K562 (cell line): ENCODE measurements around the gene OR2V2. TPM values are rescaled to one million over a fixed set of nuclear protein-coding genes. Genes with fewer than 3 reads are reported as not detected.

ENCODE experiments used
- GABPB2 ChIP-seq: fragments of 250-450 bp; sonication (Bioruptor Pico); conservative IDR thresholded peaks from 2 replicates; pipeline ENCODE4 v1.5.1; 2021; ENCODE audit warnings: mild to moderate bottlenecking
- ILK ChIP-seq: fragments of 450-650 bp; IDR thresholded peaks from 2 replicates; pipeline ENCODE4 v1.6.1; 2016; ENCODE audit warnings: missing genetic modification characterization, low read depth, mild to moderate bottlenecking, missing compliant biosample characterization, moderate library complexity, borderline replicate concordance
- MAFK ChIP-seq: IDR thresholded peaks from 2 replicates; pipeline ENCODE4 v1.6.1; 2011; ENCODE audit warnings: low read length, improper control_type of control experiment
- NEUROD1 ChIP-seq: fragments of 150-350 bp; IDR thresholded peaks from 2 replicates; pipeline ENCODE4 v1.6.1; 2014; ENCODE audit warnings: borderline replicate concordance, low read length, low read depth; ENCODE audit not compliant: partially characterized antibody
- NFIC ChIP-seq: fragments of 450-650 bp; IDR thresholded peaks from 2 replicates; pipeline ENCODE4 v1.6.1; 2017; ENCODE audit warnings: mild to moderate bottlenecking, inconsistent platforms
- PRPF4 ChIP-seq: fragments of 200-400 bp; formaldehyde crosslinking; IDR thresholded peaks from one replicate; pipeline ENCODE4 v1.6.1; 2017; ENCODE audit warnings: low read length, low read depth, mild to moderate bottlenecking; ENCODE audit not compliant: insufficient read depth, poor library complexity, severe bottlenecking
- RAD21 ChIP-seq, 2 experiments: fragments of 250-450 bp in 1 of 2; fragments of 450-650 bp in 1 of 2; sonication (Bioruptor Pico) in 1 of 2; formaldehyde crosslinking in 1 of 2; IDR thresholded peaks in 1 of 2; conservative IDR thresholded peaks in 1 of 2; 2 replicates each; pipeline versions ENCODE4 v1.4.0 to v1.8.0; 2020 to 2022; ENCODE audit warnings: mild to moderate bottlenecking in 2 of 2, moderate library complexity in 1 of 2
- RBM15 ChIP-seq: fragments of 200-400 bp; formaldehyde crosslinking; IDR thresholded peaks from 2 replicates; pipeline ENCODE4 v1.6.1; 2018; ENCODE audit warnings: mild to moderate bottlenecking, low read length, moderate library complexity; ENCODE audit not compliant: insufficient read depth
- ZKSCAN1 ChIP-seq: fragments of 150-350 bp; IDR thresholded peaks from 2 replicates; pipeline ENCODE4 v1.6.1; 2016; ENCODE audit warnings: low read depth, low read length
- ZNF133 ChIP-seq: fragments of 250-450 bp; sonication (Bioruptor Pico); IDR thresholded peaks from 2 replicates; pipeline ENCODE4 v1.4.0; 2020; ENCODE audit warnings: mild to moderate bottlenecking
- polyA plus RNA-seq, 8 experiments: library from polyadenylated mRNA; depleted of rRNA in 4 of 8; stranded (reverse) in 5 of 8; unstranded in 3 of 8; fragments of >200 nt; fragmentation: Nextera tagmentation in 2 of 8; fragmentation: Illumina TruSeq in 1 of 8; extraction: Ambion mirVana in 2 of 8; extraction: Trizol in 1 of 8; gene quantifications; 2 replicates each; pipeline versions ENCODE4 v1.2.1 to v1.2.3, GENCODE V29; 2011 to 2014; ENCODE audit warnings: inconsistent platforms in 1 of 8, missing spikeins in 1 of 8
- total RNA-seq, 7 experiments: library from RNA; depleted of rRNA in 6 of 7; stranded (reverse); fragments of >200 nt in 6 of 7; fragmentation: Illumina TruSeq in 2 of 7; extraction: Trizol in 2 of 7; gene quantifications; 2 replicates each; pipeline versions ENCODE4 v1.2.1 to v1.2.3, GENCODE V29; 2011 to 2021; ENCODE audit warnings: low replicate concordance in 1 of 7
- TF ChIP-seq, protein P1 (sequence below): fragments of 250-450 bp; sonication (Bioruptor Pico); IDR thresholded peaks from 2 replicates; pipeline ENCODE4 v1.9.0; 2021; ENCODE audit warnings: mild to moderate bottlenecking
- TF ChIP-seq, protein P2 (sequence below): fragments of 450-650 bp; IDR thresholded peaks from 2 replicates; pipeline ENCODE4 v1.6.1; 2016; ENCODE audit warnings: antibody characterized with exemption
- TF ChIP-seq, protein P3 (sequence below): sonication (generic); formaldehyde crosslinking; IDR thresholded peaks from 2 replicates; pipeline ENCODE4 v1.8.1; 2022; ENCODE audit warnings: missing genetic modification reagents
- TF ChIP-seq, protein P4 (sequence below): fragments of 250-450 bp; sonication (Bioruptor Pico); IDR thresholded peaks from 2 replicates; pipeline ENCODE4 v1.8.0; 2022; ENCODE audit warnings: moderate library complexity, mild to moderate bottlenecking, inconsistent platforms
- TF ChIP-seq, protein P5 (sequence below): fragments of 250-450 bp; sonication (Bioruptor Pico); IDR thresholded peaks from 2 replicates; pipeline ENCODE4 v1.4.0; 2020

Gene OR2V2
- total and polyA plus RNA-seq, 9 of the 15 experiments (the other 6 are each of a cell fraction or from before 2014, with no cell fraction given), result 0.01 TPM; not detected in 8

DNA sequence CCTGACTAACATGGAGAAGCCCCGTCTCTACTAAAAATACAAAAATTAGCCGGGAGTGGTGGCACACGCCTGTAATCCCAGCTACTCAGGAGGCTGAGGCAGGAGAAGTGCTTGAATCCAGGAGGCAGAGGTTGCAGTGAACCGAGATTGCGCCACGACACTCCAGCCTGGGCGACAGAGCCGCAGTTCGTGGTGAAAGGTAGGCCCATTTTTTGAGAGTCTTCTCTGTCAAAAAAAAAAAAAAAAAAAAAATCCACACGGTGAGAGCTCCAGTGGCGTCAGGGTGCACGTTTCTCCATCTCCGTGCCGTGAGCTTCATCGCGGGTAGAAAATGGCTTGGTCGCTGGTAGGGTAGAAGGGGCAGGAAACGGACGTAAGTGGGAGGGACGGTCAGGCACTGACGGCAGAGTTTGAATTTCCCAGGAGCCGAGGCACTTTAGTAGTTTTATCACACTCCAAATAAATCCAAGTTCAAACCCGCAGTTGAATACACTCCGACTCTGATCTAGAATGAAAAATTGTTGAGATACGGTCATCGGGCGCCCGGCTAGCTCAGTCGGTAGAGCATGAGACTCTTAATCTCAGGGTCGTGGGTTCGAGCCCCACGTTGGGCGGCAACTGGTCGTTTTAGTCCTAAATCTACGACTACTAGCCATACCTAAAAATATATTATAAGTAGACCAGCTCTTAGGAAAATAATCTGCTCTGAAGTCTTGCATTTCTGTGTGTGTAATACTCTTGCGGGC is 60.0 kb downstream of the OR2V2 start (continued):
- TF ChIP-seq PRPF4 (no peak), GABPB2 (CRISPR knock-in tag) (no peak), ILK (tag) (no peak), MAFK (no peak), NEUROD1 (no peak), NFIC (peak; percentile 77), ZKSCAN1 (peak; percentile 76; the same call in 1 of the 2 replicates), ZNF133 (no peak), RBM15 (no peak), RAD21 (CRISPR knock-in tag; conservative IDR thresholded peaks at IDR 0.05 in 1 of 2, IDR thresholded peaks at IDR 0.05 in 1 of 2) (no peak; a peak in 1 of 4 replicates)
- TF ChIP-seq, protein P1, sequence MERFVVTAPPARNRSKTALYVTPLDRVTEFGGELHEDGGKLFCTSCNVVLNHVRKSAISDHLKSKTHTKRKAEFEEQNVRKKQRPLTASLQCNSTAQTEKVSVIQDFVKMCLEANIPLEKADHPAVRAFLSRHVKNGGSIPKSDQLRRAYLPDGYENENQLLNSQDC (CRISPR knock-in tag), result no peak
- TF ChIP-seq, protein P2, sequence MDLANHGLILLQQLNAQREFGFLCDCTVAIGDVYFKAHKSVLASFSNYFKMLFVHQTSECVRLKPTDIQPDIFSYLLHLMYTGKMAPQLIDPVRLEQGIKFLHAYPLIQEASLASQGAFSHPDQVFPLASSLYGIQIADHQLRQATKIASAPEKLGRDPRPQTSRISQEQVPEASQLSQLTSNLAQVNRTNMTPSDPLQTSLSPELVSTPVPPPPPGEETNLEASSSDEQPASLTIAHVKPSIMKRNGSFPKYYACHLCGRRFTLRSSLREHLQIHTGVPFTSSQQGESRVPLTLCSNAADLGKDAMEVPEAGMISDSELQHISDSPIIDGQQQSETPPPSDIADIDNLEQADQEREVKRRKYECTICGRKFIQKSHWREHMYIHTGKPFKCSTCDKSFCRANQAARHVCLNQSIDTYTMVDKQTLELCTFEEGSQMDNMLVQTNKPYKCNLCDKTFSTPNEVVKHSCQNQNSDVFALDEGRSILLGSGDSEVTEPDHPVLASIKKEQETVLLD, result no peak
- TF ChIP-seq, protein P3, sequence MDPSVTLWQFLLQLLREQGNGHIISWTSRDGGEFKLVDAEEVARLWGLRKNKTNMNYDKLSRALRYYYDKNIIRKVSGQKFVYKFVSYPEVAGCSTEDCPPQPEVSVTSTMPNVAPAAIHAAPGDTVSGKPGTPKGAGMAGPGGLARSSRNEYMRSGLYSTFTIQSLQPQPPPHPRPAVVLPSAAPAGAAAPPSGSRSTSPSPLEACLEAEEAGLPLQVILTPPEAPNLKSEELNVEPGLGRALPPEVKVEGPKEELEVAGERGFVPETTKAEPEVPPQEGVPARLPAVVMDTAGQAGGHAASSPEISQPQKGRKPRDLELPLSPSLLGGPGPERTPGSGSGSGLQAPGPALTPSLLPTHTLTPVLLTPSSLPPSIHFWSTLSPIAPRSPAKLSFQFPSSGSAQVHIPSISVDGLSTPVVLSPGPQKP (CRISPR knock-in tag), result no peak
- TF ChIP-seq, protein P4, sequence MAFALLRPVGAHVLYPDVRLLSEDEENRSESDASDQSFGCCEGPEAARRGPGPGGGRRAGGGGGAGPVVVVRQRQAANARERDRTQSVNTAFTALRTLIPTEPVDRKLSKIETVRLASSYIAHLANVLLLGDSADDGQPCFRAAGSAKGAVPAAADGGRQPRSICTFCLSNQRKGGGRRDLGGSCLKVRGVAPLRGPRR (CRISPR knock-in tag), result no peak
- TF ChIP-seq, protein P5, sequence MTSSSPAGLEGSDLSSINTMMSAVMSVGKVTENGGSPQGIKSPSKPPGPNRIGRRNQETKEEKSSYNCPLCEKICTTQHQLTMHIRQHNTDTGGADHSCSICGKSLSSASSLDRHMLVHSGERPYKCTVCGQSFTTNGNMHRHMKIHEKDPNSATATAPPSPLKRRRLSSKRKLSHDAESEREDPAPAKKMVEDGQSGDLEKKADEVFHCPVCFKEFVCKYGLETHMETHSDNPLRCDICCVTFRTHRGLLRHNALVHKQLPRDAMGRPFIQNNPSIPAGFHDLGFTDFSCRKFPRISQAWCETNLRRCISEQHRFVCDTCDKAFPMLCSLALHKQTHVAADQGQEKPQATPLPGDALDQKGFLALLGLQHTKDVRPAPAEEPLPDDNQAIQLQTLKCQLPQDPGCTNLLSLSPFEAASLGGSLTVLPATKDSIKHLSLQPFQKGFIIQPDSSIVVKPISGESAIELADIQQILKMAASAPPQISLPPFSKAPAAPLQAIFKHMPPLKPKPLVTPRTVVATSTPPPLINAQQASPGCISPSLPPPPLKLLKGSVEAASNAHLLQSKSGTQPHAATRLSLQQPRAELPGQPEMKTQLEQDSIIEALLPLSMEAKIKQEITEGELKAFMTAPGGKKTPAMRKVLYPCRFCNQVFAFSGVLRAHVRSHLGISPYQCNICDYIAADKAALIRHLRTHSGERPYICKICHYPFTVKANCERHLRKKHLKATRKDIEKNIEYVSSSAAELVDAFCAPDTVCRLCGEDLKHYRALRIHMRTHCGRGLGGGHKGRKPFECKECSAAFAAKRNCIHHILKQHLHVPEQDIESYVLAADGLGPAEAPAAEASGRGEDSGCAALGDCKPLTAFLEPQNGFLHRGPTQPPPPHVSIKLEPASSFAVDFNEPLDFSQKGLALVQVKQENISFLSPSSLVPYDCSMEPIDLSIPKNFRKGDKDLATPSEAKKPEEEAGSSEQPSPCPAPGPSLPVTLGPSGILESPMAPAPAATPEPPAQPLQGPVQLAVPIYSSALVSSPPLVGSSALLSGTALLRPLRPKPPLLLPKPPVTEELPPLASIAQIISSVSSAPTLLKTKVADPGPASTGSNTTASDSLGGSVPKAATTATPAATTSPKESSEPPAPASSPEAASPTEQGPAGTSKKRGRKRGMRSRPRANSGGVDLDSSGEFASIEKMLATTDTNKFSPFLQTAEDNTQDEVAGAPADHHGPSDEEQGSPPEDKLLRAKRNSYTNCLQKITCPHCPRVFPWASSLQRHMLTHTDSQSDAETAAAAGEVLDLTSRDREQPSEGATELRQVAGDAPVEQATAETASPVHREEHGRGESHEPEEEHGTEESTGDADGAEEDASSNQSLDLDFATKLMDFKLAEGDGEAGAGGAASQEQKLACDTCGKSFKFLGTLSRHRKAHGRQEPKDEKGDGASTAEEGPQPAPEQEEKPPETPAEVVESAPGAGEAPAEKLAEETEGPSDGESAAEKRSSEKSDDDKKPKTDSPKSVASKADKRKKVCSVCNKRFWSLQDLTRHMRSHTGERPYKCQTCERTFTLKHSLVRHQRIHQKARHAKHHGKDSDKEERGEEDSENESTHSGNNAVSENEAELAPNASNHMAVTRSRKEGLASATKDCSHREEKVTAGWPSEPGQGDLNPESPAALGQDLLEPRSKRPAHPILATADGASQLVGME, result no peak
